ENCODE measurements around the gene FBXW8.
"Not testable (repeated sequence)": the region's sequence is repeated elsewhere in the genome, so short reads cannot be mapped to it uniquely, and the experiment has no call there.

Gene FBXW8

DNA sequence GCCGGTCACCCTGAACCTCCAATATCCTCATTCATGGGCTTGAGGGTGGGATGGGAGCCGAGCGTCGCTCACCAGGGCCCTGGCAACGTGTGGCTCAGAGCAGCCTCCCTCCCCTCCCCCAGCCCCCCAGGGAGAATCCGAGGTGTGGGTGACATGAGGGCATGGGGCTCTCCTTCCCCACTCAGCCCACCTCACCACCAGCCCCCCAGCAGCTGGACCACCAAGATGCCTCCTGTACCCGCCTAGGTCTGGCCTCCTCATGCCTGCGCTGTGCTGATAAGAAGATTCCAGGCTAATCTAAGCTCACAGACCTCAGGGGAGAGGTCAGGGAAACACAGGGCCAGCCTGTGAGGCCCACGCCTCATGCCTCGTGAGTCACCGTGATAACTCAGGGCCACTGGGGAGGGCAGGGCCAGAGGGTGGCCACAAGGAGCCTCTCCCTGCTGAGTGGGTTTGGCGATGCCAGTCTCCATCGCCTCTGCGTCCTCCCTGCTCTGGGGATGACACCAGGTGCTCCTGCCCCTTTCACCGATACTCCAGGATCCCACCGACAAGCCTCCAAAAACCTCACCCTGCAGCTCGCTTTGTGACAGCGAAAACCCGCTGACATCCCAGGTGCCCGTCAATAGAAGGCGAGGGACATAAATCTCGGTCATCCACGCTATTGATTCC, 131.6 kb downstream of the FBXW8 start:
- DNase-seq, result no peak

DNA sequence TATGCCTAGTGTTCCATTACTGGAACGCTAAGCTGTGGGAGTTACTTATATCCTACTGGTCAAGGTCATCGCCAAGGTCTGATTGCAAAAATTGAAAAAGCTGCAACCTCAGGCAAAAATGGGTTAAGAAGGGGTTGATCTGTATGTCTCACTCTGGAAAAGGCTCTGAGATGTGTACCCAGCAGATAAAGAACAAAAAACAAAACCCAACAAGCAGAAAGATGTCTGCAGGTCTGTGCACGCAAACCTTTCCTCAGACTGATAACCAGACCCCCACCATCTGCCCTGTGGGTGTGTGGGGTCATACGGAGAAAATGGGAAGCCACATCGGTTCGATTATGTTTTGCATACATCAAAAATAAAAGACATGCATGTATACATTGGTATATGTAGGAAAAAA, 132.1 kb downstream of the FBXW8 start:
- no peak for DNase-seq

DNA sequence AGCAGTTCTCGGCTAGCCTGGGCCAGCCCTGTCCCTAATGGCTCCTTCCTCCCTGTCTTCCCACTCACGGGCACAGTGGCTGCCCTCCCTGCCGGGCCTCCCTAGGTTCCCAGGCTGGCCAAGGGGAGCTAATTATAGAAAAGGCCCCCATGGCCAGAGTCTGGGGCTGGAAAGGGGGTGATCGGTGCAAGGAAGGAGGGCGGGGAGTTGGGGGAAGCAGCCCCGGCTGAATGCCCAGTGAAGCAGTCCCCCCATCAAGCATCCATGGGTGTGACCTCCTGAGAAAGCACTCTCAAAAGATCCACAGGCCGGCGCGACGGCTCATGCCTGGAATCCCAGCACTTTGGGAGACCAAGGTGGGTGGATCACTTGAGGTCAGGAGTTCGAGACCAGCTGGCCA, 133.6 kb downstream of the FBXW8 start:
- no peak for DNase-seq

DNA sequence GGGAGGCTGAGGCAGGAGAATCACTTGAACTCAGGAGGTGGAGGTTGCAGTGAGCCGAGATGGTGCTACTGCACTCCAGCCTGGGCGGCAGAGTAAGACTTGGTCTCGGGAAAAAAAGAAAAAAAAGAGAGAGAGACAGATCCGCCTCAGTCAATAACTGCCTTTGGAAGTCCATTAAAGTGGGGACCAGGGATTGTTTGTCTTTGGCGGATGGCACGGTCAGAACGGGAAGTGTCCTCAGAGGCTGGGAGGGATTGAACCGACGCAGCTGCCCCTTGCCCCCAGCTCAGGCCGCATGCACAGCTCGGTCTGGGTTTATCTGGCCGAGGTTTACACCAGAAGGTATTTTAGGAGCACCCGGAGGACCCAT, 134.0 kb downstream of the FBXW8 start:
- DNase-seq, result no peak

- no peak for DNase-seq
These were observed 134.6 kb downstream of the FBXW8 start for GRCh38 chr12:117045160-117046010.

DNA sequence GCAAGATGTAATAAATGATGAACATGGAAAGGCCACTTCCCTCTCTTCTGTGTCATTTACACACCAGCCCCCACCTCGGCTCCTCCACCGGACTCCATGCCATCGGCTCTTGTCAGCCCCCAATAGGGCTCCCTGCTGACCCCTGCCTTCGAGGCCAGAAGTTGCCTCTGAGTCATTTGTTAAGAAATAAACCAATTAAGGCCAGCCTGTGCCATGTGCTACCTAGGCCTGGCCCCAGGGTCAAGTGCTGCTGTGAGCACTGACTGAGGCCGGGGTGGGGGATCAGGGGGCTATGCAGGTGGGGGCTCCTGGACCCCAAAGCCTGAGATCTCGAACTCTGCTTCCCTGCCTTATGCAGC, 135.2 kb downstream of the FBXW8 start:
- DNase-seq, result no peak

GRCh38 chr12:117046425-117046824, 135.7 kb downstream of the FBXW8 start:
- no peak for DNase-seq

DNA sequence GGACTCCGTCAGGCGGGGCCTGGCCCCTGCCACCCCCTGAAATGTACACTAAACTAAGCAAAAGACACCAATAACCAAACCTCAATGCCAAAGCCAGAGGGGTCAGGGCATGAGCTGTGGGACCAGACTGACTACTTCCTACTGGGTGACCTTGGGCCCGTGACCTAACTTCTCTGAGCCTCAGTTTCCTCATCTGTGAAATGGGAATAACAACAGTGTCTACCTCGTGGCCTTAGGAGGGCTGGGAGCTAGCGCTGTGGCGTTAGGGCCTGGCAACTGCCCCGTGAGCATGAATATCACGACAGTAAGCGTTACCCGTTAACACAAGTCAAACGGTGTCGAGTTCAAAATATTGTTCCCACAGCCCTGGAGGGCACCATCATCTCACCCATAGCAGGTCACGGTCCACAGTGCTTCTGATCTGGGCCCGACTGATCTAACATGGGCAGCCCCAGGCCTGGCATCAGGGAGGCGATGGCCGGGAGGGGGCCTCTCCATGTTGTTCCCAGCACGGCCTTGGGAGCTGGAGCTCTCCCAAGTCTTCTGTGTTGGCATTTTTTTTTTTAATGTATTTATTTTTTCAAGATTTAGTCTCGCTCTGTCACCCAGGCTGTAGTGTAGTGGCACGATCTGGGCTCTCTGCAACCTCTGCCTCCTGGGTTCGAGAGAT, 136.2 kb downstream of the FBXW8 start:
- DNase-seq, result no peak

DNA sequence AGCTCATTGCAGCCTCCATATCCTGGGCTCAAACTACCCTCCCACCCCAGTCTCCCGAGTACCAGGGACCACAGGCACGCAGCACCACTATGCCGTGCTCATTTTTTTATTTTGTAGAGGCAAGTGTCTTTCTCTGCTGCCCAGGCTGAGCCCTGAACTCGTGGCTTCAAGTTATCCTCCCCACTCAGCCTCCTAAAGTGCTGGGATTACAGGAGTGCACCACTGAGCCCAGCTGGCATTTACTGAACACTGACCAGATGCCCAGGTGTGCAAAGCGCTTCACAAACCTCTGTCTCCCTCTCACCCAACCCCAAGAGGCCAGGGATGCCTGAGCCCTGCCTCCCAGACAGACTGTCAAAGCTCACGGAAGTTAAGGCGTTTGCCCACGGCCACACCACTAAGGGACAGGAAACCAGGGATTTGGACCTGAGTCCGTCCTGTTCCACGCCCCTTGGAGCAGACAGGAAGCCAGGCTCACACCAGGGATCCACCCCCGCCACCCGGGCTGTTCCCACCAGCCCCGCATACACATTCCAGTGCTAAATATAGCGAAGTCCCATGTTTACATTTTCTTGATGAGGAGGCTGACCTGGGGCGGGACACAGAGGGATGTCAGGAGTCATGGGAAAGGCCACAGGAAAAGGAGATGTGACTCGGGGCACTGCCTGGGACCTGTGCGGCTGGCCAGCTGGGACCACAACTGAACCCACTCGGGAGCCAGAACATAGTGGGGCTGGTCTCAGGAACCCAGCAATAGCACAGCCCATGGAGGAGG, 137.2 kb downstream of the FBXW8 start:
- no peak for DNase-seq

DNA sequence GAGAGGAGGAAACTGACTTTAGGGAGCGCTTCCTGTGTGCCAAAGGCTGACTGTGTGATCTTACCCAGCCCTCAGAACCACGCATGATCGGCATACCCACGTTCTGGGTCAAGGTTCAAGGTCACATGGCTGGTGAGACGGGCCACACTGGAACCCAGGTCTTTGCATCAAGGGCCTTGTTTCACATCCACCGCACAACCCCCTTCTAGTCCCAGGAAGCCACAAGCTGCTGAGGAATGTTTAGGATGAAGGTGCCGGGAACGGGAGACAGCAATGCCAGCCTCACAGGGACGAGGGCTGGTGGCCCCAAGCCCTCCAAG, 137.8 kb downstream of the FBXW8 start:
- DNase-seq, result no peak

DNA sequence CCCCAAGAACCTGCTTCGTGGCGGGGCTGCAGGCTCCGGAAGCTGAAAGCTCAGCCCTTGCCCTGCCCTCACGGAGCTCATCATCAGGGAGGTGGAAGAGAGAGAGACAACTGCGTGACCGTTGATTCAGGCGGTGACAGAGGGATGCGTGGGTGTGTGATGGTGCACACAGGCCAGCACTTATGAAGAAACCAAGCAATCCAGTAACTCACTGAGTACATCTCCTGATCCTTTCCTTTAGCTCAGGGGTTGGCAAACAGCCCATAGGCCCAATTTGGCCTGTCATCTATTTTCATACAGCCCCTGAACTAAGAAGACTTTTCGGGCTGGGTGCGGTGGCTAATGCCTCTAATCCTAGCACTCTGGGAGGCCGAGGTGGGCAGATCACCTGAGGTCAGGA, 138.5 kb downstream of the FBXW8 start:
- no peak for DNase-seq

GRCh38 chr12:117050060-117050459, 139.3 kb downstream of the FBXW8 start:
- no peak for DNase-seq

- DNase-seq, result no peak
These were observed 140.6 kb downstream of the FBXW8 start for GRCh38 chr12:117051380-117051779.

DNA sequence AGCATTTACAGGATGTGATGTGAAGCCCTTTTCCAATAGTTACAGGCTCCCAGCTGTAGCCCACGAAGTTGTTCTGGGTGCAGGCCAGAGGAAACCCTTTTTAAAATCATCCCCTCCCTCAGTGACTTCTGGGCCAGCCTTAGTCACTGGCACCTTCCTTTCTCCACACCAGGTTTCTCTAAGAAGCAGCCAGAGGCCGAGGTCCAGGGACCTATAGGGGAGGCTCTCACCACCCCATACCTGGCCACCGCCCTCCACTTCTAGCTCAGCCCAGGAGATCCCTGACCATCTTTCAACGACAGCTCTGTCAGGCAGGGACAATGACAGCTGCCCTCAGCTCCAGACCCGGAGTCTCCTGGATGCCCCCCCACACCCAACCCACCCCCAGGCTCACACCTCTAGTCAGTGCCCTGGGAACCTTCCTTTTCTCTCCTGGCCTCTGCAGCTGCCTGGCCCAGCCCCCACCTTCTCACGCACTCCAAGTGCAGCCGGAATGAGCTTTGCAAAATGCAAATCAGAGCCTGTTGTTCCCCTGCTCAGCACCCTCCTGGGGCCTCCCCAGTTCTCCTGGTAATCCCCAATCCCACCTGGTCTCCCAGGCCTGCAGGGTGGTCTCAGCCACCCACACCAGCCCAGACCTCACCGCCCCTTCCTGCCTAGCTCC, 141.8 kb downstream of the FBXW8 start:
- DNase-seq, result no peak

DNA sequence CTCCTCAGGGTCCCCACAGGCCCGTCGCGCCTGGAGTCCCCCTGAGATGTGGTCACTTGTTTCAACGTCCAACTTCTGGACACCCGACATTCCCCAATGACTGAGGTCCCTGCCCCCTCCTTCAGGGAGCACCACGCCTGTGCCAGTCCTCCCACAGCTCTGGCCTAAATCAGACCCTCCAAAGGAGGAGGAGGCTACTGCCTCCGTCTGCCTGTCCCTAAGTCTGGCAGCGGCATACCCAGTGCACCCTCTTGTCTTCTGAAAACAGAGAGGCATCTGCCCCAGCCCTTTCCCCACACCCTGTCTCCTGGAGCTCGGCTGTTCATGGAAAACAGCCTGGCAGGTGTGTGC, 142.3 kb downstream of the FBXW8 start:
- DNase-seq, result no peak

- no peak for DNase-seq
These were observed 142.9 kb downstream of the FBXW8 start for GRCh38 chr12:117053597-117054201.

DNA sequence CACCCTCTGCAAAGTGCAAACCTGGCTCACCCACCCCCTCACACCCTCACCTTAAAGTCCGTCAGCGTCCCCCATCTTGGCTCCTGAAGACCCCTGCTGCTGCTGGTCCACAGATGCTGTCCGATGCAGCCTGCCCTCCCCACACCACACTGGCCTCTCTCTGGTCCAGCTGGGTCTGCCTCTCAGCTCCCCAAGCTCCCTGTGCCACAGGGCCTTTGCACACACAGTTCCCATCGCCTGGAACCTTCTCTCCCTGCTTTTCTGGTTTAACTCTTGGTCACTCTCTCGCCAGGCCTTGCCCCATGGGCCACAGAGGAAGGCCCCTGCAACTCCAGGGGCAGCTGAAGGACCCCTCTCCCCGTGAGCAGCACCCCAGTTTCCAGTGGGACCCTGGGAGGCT, 143.5 kb downstream of the FBXW8 start:
- DNase-seq, result no peak

GRCh38 chr12:117057626-117058025, 146.9 kb downstream of the FBXW8 start:
- not testable (repeated sequence) for DNase-seq

- no peak for DNase-seq
These were observed 147.8 kb downstream of the FBXW8 start for GRCh38 chr12:117058442-117059072.

GRCh38 chr12:117059156-117059555, 148.4 kb downstream of the FBXW8 start:
- no peak for DNase-seq

DNA sequence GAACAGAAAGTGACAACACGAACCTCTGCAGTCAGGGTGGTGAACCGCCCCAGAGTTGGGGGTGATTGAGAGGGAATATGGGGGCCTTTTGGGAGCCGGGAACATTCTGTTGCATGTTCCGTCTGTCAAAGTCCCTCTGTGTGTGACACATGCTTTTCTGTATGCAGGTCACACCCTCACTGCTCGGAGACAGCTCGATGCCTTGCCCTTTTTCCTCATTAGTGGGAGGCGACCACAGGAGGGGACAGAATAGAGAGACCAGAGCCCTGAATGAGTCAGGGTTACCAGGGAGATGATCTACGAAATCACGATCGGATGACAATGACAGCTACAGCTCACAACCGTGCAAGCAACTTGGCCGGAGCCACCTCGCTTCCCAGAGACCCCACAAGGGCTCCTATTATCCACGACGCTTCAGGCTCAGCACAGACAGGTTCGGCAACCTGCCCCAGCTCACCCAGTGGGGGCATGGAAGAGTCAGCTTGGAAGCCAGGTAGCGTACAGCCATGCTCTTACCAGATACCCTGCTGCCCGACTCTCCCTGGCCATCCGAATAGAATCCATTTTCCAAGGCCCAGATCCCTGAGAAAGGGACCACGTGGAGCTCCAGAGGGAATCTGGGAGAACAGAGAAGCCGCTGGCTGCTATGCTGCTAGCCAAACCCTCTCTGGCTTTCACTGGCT, 149.6 kb downstream of the FBXW8 start:
- DNase-seq, result no peak

Data from effector CD8-positive, alpha-beta T cell (primary cell).